Loucy (cell line): ENCODE measurements around the gene FYN.

Experiments
- EZH2phosphoT487 ChIP-seq: fragments of 200-600 bp; IDR thresholded peaks from 2 replicates; pipeline ENCODE4 v1.6.1; 2018; ENCODE audit warnings: antibody characterized with exemption, mild to moderate bottlenecking, moderate library complexity, borderline replicate concordance
- TF ChIP-seq, protein P1 (sequence below): fragments of 200-600 bp; sonication (generic); conservative IDR thresholded peaks from 2 replicates; pipeline ENCODE4 v1.5.1; 2014; ENCODE audit warnings: mild to moderate bottlenecking, antibody characterized with exemption, low read length

DNA sequence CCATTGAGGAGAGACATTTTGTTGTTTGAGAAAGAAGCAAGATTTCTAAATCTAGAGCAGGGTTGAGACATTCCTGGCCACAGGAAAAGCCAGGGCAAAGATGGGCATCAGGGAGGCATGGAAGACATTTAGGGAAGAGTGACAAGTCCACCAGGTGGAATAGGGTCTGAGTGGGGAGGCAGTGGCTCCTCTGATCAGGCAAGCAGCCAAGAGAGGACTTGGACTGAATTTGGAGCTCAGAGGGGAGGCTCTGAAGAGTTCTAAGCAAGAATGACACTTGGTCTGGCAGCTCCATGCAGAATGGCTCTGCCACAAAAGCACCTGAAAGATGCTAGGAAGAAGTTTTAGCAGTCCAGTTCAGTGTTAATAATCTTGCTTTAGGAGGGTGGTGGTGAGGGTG is 120.8 kb downstream of the FYN start:
- TF ChIP-seq, protein P1, sequence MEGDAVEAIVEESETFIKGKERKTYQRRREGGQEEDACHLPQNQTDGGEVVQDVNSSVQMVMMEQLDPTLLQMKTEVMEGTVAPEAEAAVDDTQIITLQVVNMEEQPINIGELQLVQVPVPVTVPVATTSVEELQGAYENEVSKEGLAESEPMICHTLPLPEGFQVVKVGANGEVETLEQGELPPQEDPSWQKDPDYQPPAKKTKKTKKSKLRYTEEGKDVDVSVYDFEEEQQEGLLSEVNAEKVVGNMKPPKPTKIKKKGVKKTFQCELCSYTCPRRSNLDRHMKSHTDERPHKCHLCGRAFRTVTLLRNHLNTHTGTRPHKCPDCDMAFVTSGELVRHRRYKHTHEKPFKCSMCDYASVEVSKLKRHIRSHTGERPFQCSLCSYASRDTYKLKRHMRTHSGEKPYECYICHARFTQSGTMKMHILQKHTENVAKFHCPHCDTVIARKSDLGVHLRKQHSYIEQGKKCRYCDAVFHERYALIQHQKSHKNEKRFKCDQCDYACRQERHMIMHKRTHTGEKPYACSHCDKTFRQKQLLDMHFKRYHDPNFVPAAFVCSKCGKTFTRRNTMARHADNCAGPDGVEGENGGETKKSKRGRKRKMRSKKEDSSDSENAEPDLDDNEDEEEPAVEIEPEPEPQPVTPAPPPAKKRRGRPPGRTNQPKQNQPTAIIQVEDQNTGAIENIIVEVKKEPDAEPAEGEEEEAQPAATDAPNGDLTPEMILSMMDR: no peak
- no peak for TF ChIP-seq EZH2phosphoT487
